ENCODE data around the gene LANCL1. TPM values are rescaled to one million over a fixed set of nuclear protein-coding genes. Genes with fewer than 3 reads are reported as not detected.

The LANCL1 gene
- total RNA-seq, 3 donors from 2014 or later, result 30.5 to 44.2 (median 43.7) TPM

GRCh38 chr2:210389856-210390255 is 86.7 kb downstream of the LANCL1 start:
- no peaks in the 10 kb centered on the region for H3K4me1 ChIP-seq
- DNase-seq (ENCODE audit: low spot score in 2 of 2), result no peak
- H3K27me3 ChIP-seq, result no peaks in the 10 kb centered on the region
- H3K27ac ChIP-seq, result no peak overlapping the region
- H3K4me3 ChIP-seq, result no peak overlapping the region
- TF ChIP-seq POLR2A (IDR thresholded peaks at IDR 0.05), result no peak
- no peak for TF ChIP-seq CTCF (IDR thresholded peaks at IDR 0.05)
- no peak for TF ChIP-seq POLR2AphosphoS5 (IDR thresholded peaks at IDR 0.05)
- H3K36me3 ChIP-seq, result no peaks in the 10 kb centered on the region
- intact Hi-C loops (cut with DNase I; ENCODE audit: low total_unique reads), result no loop called here
- H3K9me3 ChIP-seq, result no peaks in the 10 kb centered on the region

- DNase-seq (ENCODE audit: low spot score in 2 of 2), result no peak
- H3K4me1 ChIP-seq, result no peaks in the 10 kb centered on the region
- TF ChIP-seq POLR2A (IDR thresholded peaks at IDR 0.05), result no peak
- no peak for TF ChIP-seq CTCF (IDR thresholded peaks at IDR 0.05)
- no peak for TF ChIP-seq POLR2AphosphoS5 (IDR thresholded peaks at IDR 0.05)
- H3K4me3 ChIP-seq, result no peak overlapping the region
- H3K9me3 ChIP-seq, result no peaks in the 10 kb centered on the region
- H3K36me3 ChIP-seq, result no peaks in the 10 kb centered on the region
- no peak overlapping the region for H3K27ac ChIP-seq
- no peaks in the 10 kb centered on the region for H3K27me3 ChIP-seq
- intact Hi-C loops (cut with DNase I; ENCODE audit: low total_unique reads), result no loop called here
Observed at GRCh38 chr2:210388148-210388547, 88.4 kb downstream of the LANCL1 start.

GRCh38 chr2:210387074-210387473 is 89.5 kb downstream of the LANCL1 start:
- Histone ChIP-seq H3K27me3 (no peaks in the 10 kb centered on the region), H3K36me3 (no peaks in the 10 kb centered on the region), H3K4me3 (no peak overlapping the region), H3K9me3 (no peaks in the 10 kb centered on the region), H3K27ac (no peak overlapping the region), H3K4me1 (no peaks in the 10 kb centered on the region)
- TF ChIP-seq CTCF (IDR thresholded peaks at IDR 0.05) (no peak), POLR2A (IDR thresholded peaks at IDR 0.05) (no peak), POLR2AphosphoS5 (IDR thresholded peaks at IDR 0.05) (no peak)
- DNase-seq (ENCODE audit: low spot score in 2 of 2), result no peak
- intact Hi-C loops (cut with DNase I; ENCODE audit: low total_unique reads), result no loop called here

Other genes starting within 250 kb of the LANCL1 start
- gene MYL1, start 161.6 kb downstream of the LANCL1 start, total RNA-seq, result not detected
- gene CPS1, start 79.8 kb upstream of the LANCL1 start, total RNA-seq, result 10 to 100 TPM in 1 of 3 donors, 1 to 10 TPM in 2; 5.2 to 10.4 (median 9.2) TPM